GM19324 (cell line): ENCODE results near the gene A3GALT2.
A peak's percentile ranks its signal among the peaks of the same experiment; 100 is the strongest.

Experiments used
- ATAC-seq: cut with Tn5 transposase; IDR thresholded peaks from one replicate; pipeline ENCODE4 v1.9.1; 2021; ENCODE audit warnings: mild to moderate bottlenecking, moderate library complexity; ENCODE audit not compliant: unreplicated experiment, low FRiP score

Gene A3GALT2

DNA sequence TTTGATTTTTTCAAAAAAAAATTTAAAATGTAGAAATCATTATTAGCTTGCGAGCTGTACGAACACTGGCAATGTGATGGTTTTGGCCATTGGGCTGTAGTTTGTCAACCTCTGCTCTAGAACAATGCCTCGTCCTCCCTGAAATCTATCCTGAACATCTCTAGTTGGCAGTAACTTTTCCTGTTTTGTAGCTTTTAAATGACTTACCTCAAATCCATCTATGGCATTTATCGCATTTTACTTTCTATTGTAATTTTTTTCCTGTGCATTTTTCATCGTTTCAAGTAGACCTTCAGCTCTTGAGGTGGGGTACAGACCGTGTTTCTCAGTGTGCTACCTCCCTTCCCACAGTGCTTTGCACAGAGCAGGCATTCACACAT, 30.4 kb upstream of the A3GALT2 start:
- ATAC-seq = no peak

DNA sequence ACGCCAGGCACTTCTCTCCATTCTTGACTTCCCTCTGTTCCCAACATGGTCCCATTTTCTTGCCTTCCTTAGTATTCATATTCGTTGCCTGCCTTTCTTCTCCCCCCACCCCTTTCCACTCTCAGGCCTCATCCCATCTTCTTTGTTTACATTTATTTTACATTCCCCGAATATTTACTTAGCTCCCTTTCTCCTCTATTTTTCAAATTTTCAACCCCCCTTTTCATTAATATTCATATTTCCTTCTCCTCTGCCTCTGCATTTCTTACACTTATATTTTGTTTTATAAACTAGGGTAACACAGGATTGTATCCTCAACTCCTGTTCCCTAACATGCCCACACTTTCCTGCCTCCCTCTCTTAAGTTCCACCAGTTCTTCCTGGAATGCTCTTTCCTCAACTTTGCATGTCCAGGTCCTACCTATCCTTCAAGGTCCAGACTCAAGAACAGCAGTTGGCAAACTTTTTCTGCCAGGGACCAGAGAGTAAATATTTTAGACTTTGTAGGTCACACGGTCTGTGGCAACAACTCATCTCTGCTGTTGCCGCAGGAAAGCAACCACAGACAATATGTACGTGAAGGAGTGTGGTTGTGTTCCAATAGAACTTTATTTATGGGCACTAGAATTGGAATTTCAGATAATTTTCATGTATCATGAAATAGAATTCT, 29.8 kb upstream of the A3GALT2 start:
- no peak for ATAC-seq

DNA sequence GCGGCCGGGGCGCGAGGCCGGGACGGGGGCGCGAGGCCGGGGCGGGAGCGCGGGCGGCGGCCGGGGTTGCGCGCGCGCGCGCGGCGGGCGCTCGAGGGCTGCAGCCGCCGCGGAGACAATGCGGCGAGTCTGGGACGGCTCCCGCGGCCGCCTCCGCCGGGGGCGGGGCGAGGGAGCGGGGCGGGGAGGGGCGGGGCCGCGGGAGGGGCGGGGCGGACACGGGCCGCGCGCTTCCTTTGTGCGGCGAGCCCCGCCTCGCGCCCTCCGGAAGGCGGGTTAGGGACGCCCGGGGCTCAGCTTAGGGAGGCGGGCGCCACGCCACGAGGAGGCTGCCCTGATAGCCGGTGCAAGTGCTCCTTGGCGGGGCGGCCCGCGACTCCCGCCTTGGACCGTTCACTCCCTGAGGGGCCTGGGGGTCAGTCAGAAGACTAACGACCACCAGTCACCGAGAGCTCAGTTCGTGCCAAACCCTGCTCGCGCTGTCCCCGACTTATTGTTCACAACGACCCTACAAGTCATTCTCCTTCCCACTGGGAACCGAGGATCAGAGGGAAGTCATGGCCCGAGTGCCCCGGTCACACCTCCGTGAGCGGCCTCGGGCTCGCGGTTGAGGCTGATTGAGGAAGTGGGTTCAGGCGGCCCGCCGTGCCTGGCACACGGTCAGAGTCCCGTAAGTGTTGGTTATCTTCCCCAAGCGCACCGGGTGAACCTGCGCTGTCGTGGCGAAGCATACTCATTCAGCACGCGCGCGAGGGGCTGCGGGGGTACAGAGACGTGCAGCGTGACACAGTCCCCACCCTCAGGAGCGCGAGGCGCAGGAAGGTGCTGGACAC, 29.1 kb upstream of the A3GALT2 start:
- peak; percentile 78 for ATAC-seq

DNA sequence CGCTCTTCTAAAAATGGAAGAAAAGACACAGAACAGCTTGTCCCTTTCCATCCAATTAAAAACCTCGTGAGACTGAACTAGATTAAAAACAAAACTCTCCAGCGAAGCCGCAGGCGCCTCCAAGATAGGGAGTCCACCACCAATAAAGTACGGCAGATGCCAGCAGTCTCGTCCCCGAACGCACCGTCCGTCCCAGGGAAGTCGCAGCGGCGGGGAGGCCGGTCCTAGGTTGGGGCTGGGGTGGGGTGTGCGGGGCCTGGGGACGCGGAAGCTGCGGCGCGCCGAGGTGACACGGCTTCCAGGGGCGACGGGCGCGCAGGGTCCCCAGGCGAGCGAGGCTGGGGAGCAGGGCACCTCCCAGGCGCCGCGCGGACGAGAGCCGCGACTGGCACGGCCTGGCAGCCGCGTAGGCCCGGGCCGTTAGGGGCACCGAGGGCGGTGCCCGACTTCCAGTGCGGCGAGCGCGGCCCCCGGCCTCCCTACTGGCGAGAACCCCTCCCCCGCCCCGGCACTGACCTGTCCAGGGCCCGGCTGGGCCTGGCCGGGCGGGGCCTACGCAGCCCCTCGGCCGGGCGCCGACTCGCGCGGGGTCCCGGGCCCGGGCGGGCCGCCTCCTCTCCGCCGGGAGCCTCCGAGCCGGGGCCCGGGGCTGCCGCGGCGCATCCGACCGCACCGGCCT, 28.3 kb upstream of the A3GALT2 start:
- peak; percentile 47 for ATAC-seq

DNA sequence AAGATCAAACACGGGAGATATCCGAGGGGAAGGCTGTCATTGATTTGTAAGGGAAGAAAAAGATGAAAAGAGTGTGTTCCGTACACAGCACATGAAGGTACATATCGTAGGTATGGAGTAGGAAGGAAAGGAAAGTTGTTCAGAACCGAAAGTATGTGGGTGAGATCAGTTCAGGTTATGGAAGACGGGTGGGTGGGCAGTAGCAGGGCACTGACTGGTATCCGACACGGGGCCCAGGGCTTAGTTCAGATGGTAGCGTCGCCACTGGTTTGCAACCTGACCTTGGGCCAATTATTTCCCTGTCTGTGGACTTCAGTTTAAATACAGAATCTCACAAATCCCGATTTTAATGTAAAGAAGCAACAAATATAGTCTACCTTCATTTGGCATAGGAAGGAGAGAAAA, 27.8 kb upstream of the A3GALT2 start:
- no peak for ATAC-seq

DNA sequence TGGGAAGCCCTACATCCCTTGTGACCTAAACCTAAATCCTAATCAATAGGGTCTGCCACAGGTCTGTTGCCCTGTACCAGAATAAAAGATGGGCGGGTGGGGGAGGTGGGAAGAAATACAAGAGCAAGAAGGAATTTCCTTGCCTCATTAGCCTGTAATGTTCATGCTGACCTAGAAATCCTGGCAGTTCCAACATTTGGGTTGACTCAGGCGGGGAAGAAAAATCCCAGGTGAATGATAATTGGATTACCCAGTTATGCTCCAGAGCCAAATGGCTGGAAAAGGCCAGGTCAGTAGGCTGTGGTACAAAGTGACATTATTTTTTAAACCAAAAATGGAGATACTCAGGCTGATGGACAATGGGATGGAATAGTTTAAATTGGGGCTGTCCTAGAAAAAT, 27.3 kb upstream of the A3GALT2 start:
- ATAC-seq = no peak

DNA sequence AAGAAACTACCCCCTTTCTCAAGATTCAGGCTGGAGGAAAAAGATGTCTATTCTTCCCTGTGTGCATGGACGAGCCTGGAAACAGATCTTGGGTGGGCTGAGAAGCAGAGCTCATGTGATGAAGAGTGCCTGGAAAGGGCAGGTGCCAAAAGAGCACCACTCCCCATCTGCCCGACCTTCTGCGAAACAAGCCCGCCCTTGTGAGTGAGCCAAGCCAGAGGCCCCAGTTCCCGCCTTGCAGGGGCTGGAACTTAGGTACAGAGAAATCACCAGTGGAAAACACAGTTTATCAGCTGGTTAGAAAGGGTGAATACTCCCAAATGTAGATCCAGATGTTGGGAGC, 26.7 kb upstream of the A3GALT2 start:
- ATAC-seq = no peak

DNA sequence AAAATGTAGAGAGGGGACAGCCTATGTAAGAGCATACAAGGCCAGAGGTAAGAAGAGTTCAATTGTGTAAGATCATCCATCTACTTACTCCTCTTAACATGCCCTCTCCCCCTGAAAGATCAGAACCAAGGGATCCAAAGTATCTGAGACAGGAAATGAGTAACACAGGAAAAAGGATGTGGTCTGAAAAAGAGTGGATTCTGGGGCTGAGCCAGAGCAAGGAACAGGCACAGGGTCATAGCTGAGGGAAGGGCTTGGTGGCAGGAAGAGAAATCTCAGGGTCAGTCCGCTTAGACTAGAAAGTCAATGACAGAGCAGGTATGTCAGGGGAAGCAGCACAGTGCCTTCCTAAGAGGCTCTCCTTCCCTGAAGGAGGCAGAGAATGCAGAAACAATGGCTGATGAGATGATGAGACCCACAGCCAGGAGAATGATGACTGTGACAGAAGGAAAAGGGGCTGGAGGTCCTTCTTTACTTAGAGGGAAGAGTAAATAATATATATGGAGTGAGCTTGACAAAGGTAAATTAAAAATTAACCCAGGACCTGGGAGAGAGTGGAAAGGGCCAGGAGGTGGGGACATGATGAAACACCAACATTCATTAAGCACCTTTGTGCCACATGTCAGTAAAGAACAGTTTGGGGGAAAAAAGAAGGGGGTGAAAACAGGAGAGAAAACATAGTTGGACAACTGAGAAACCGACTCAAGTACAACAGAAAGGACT, 26.2 kb upstream of the A3GALT2 start:
- ATAC-seq = no peak

DNA sequence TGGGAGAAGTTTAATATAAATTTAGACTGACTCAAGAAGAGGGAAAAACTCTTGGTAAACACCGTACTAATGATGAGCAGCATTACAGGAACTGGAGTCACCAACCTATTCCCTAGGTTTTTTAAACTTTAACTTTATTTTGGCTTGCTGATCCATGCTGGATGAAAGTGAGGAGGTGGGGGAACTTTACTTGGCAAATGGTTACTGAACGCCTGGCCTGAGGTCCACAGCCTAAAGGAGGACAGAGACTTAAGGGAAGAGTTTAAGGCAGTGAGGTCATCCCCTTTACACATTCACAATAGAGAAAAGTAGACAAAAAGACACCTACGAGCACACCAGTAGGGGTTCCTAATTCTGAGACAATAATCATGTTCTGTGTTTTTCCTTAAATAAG, 25.6 kb upstream of the A3GALT2 start:
- no peak for ATAC-seq

DNA sequence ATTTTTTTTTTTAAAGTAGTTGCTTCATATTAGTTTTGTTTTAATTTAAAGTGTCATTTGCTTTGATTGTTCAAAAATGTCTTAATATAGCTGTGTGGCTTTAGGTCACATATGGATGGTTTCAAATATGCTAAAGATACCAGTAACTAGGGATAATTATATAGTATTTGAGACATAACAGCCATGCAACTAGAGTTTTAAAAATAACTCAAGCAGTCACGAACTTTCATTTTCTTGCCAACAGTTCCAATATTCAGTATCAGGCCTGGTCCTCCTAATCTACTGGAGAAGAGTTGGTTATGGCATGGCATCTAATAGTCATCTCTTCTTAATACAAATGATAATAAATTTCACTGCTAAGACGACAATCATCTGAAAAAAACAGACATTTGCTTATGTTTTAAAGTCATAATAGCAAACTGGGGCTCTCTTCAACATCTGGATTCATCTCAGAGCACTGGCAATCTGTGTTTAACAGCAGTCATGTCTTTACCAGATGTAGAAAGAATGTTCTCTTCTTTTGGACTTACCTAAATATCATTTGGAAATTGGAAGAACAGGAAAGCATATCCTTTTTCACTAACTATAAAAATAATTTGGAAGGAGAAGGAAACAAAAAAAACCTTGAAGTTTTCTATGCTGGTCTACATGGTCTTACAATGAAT, 24.1 kb upstream of the A3GALT2 start:
- no peak for ATAC-seq

DNA sequence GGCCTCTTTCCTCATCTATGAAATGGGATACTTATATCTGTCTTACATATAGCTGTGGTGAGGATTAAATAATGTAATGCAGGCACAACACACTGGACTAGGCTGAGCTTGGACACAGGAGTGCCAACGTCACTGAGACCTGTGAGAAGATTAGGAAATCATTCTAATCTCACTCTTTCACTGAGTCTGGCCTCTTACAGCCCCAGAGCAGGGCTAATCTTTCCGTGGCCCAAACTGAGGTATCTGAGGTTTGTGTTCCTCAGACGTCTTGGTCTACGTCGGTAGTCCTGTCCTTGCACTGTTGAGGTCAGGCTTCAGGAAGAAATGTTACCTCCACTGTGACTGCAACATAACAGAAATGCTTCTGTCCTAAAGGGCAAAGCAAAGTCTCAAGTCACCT, 22.6 kb upstream of the A3GALT2 start:
- ATAC-seq = no peak

DNA sequence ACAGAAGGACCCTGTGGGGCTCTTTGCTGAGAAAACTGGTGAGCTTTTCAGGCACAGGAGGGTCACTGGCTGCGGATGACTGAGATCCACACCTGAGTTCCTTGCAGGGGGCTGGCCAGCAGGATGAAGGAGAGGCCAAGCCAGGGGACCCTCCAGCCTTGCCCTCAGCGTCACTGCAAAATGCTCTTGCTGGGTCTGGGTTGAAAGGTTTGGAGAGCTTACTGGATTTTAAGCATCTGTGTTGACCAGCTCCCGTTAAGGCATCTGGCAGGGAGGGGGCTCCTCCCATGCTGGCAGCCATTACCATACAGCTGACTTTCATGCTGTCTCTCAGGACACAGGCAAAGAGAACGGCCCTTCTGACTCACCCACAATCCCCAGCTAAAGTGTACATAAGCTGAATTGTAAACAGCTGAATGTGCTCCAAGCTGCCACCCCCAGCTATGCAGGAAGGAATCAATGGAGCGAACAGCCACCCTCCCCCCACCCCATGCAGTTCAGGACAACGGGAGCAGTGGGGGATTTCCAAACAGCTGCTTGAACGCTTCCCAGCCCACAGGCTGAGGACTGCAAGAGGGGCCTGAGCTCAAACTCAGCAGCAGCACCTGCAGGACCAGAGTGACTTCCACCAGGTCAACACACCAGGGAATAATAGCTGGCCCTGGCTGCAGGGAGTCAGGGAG, 21.3 kb upstream of the A3GALT2 start:
- no peak for ATAC-seq

DNA sequence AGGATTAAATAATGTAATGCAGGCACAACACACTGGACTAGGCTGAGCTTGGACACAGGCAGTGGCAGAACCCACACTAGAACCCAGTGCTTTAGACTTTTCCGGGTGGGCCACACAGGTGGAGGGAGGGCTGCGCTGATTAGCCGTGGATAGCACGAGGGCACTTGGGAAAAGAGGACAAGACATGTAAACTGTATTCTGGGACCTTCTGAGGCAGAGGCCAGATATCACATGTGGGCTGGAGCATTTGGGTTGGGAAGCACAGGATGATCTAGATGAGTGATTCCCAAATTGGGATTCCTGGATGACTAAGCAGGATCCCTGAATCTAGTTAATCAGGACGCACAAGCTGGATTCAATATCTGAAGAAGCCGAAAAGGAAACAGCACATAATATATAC, 20.3 kb upstream of the A3GALT2 start:
- ATAC-seq = no peak

DNA sequence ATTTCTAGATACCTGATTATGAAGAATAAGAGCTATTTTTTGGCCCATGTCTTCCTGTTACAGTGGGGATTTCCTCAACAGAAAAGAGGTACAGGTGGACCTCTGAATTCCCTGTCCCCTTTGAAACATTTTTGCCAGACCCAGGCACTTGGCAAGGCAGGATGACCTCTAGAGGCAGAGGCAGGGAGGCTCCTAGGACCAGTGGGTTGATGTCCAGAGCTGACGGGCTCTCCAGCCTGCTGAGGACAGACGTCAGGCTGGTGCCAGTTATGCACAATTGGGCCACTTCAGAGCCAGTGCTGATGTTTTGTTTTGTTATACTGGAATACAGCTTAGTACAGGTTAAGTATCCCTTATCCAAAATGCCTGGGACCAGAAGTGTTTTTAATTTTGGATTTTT, 18.5 kb upstream of the A3GALT2 start:
- ATAC-seq = no peak

DNA sequence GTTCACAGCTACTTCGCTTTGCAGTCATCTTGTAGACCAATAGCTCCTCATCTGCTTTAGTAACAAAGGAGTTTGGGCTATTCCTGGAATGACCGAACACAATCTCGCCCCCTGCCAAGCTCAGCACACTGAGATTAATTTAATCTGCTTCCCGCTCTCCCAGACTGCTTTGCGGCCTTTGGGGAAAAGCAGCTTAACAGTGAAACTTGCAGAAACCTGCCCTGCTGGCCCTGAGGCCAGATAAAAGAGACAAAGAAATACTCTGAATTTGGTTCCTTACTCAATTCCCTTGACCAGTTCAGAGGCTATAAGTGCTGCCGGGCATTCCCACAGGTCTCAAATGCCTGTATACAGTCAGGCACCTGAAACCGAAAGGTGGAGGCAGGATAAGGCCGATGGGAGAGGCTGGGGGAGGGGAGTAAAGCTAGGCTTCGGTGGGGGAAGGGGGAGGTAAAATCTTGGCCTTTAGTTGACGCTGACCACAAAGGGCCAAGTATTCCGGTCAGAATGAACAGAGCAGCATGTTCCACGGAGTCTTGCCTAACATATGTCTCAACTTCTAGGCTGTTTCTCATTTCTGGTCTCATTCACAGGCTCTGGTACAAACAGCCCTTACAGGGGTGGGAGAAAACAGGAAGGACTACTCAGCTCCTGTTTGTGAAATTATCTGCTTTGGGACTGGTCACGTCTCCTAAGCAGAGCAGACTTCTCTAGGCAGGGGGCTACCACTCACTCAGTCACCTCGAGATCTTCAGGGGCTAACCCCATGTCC, 17.7 kb upstream of the A3GALT2 start:
- ATAC-seq = no peak

DNA sequence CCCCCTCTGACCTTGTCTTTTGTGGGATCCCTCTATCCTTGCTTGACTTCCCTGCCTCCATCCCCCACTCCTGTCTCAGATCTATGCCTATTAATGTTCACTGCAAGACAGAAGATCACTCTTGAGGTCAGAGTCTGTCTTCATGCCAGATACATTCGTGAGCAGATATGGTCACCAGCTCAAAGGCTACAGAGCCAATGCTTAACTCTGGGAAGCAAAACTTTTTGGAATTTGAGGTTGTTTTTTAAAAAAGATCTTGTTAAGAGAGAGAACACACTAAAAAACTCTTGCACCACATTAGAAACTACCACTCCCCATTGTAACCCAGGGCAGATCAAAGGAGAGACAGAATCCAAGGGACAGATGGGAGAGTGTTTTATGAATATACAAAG, 17.1 kb upstream of the A3GALT2 start:
- no peak for ATAC-seq

DNA sequence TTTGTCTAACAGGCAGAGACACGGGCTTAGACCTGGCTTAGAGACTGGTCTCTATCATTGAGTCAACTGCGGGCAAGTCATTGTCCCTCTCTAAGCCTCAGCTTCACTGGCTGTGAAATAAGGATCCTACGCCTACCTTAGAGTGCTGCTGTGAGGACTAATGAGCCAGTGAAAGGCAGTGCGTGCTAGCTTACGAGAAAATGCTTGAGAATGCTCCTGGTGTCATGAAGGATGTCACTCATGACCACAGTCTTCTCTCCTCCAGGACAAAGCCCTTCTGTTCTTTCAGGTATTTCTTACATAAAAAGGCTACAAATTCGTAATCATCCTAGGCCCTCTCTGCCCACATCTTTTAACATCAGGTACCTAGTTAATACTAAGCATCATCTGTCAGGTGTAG, 16.5 kb upstream of the A3GALT2 start:
- no peak for ATAC-seq

DNA sequence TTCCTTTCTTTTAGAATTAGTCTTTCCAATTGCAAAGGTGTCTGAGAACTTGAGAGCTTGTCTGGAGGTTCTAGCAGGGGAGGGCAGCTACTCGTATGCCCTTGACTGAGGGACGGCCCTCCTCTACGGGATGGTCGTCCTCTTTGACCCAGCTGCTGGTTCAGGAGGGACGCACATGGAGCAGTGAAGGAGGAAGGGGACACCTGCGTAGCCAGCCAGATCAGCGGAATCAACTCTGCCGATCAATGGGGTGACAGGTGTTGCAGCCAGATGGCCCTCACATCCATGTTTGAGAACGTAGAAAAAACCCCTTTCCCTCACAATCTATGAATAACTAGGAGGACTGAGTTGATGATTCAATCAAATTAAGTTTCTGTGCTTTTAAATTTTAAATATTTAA, 15.7 kb upstream of the A3GALT2 start:
- ATAC-seq = no peak

DNA sequence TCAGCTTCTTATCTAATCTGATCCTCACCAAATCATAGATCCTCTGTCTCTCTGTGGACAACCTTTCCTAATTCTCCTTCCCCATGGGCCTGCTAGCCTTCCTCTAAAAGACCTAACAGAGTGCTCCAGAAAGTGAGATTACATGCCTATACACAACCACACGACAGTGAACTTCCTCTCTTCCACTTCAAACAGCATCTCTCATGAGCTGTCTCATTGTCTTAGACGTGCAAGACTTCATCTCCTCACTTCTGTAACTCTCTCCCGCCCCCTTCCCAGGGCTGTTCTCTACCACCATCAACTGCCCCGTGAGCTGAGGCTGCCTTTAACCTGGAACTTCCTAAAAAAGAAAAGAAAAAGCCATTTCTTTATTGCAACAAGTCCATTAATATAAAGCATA, 14.1 kb upstream of the A3GALT2 start:
- ATAC-seq = no peak
